PC-3 (cell line): Measurements from ENCODE around the gene VASN. TPM values are rescaled to one million over a fixed set of nuclear protein-coding genes. Genes with fewer than 3 reads are reported as not detected.

ENCODE experiments used
- ATAC-seq: fragments of 200-7000 bp; cut with Tn5 transposase; 2 replicates; pipeline ENCODE4 v1.9.1; 2020; ENCODE audit warnings: mild to moderate bottlenecking, moderate library complexity
- BruUV-seq: library from RNA; stranded (reverse); fragments of 400-500 nt; replicated peaks from 2 replicates; lab custom pipeline; 2021; lab: Mats Ljungman, UMichigan
- CTCF ChIA-PET: fragments of 300-600 bp; sonication (Branson Sonifier 250); formaldehyde crosslinking; loops from one replicate; lab custom pipeline; 2022; ENCODE audit warnings: antibody characterized with exemption; lab: Charles Lee
- POLR2A ChIA-PET: fragments of 300-600 bp; sonication (Branson Sonifier 250); formaldehyde crosslinking; loops from one replicate; lab custom pipeline; 2022; ENCODE audit warnings: antibody characterized with exemption; ENCODE audit not compliant: unreplicated experiment; lab: Charles Lee
- DNase-seq: peaks from one replicate; pipeline ENCODE4 v3.0.0-alpha.2; 2015
- H2AFZ ChIP-seq: fragments of 300-600 bp; sonication (generic); 2 replicates; pipeline ENCODE4 v1.6.0; 2016; ENCODE audit warnings: antibody characterized with exemption, low read length
- H3F3A ChIP-seq: fragments of 300-600 bp; sonication (generic); one replicate; pipeline ENCODE4 v1.6.0; 2017; ENCODE audit warnings: antibody characterized with exemption, low read length, control low read depth, mild to moderate bottlenecking; ENCODE audit not compliant: unreplicated experiment
- H3K27ac ChIP-seq: fragments of 300-600 bp; sonication (generic); 2 replicates; pipeline ENCODE4 v1.5.1; 2016; ENCODE audit warnings: mild to moderate bottlenecking, low read length
- H3K27me3 ChIP-seq: fragments of 300-600 bp; sonication (generic); 2 replicates; pipeline ENCODE4 v1.6.1; 2016; ENCODE audit warnings: low read length, mixed read lengths
- H3K36me3 ChIP-seq: fragments of 300-600 bp; sonication (generic); 2 replicates; pipeline ENCODE4 v1.6.1; 2016; ENCODE audit warnings: low read depth, mixed run types, low read length, mixed read lengths
- H3K4me1 ChIP-seq: fragments of 300-600 bp; sonication (generic); 2 replicates; pipeline ENCODE4 v1.5.1; 2016; ENCODE audit warnings: low read length; ENCODE audit not compliant: insufficient read depth
- H3K4me2 ChIP-seq: fragments of 300-600 bp; sonication (generic); 2 replicates; pipeline ENCODE4 v1.6.0; 2016; ENCODE audit warnings: low read length
- H3K4me3 ChIP-seq: fragments of 300-600 bp; sonication (generic); 2 replicates; pipeline ENCODE4 v1.5.1; 2016; ENCODE audit warnings: mild to moderate bottlenecking, low read length, mixed read lengths
- H3K79me2 ChIP-seq: fragments of 300-600 bp; sonication (generic); 2 replicates; pipeline ENCODE4 v1.6.1; 2017; ENCODE audit warnings: low read length, mixed read lengths
- H3K9ac ChIP-seq: fragments of 300-600 bp; sonication (generic); 2 replicates; pipeline ENCODE4 v1.6.0; 2016; ENCODE audit warnings: mild to moderate bottlenecking, low read length
- H3K9me2 ChIP-seq: fragments of 300-600 bp; sonication (generic); replicated peaks from 2 replicates; pipeline ENCODE4 v1.6.1; 2016; ENCODE audit warnings: mixed run types, low read length, mixed read lengths
- H3K9me3 ChIP-seq: fragments of 300-600 bp; sonication (generic); 2 replicates; pipeline ENCODE4 v1.6.1; 2016; ENCODE audit warnings: low read length, mixed read lengths
- H4K20me1 ChIP-seq: fragments of 300-600 bp; sonication (generic); 2 replicates; pipeline ENCODE4 v1.6.1; 2016; ENCODE audit warnings: low read length, mixed read lengths
- CTCF ChIP-seq: fragments of 300-600 bp; sonication (generic); conservative IDR thresholded peaks from 2 replicates; pipeline ENCODE4 v1.5.1; 2017; ENCODE audit warnings: antibody characterized with exemption, low read depth, mild to moderate bottlenecking, low read length
- EZH2 ChIP-seq: fragments of 300-600 bp; sonication (generic); IDR thresholded peaks from one replicate; pipeline ENCODE4 v1.6.1; 2017; ENCODE audit warnings: antibody characterized with exemption, mild to moderate bottlenecking, low read length; ENCODE audit not compliant: unreplicated experiment
- EZH2phosphoT487 ChIP-seq: fragments of 300-600 bp; sonication (generic); IDR thresholded peaks from 2 replicates; pipeline ENCODE4 v1.6.1; 2018; ENCODE audit warnings: mild to moderate bottlenecking, antibody characterized with exemption, low read length, borderline replicate concordance
- intact Hi-C: fragments of 100-400 bp; cut with micrococcal nuclease; formaldehyde crosslinking; loops from 2 replicates; pipeline ENCODE4 v1.9.0; 2023
- total RNA-seq: library from RNA; depleted of rRNA; stranded (reverse); fragments of >200 nt; gene quantifications from 2 replicates; pipeline ENCODE4 v1.2.3, GENCODE V29; 2014

Gene VASN
- total RNA-seq, 1 experiment from 2014 or later = 12.2 TPM

DNA sequence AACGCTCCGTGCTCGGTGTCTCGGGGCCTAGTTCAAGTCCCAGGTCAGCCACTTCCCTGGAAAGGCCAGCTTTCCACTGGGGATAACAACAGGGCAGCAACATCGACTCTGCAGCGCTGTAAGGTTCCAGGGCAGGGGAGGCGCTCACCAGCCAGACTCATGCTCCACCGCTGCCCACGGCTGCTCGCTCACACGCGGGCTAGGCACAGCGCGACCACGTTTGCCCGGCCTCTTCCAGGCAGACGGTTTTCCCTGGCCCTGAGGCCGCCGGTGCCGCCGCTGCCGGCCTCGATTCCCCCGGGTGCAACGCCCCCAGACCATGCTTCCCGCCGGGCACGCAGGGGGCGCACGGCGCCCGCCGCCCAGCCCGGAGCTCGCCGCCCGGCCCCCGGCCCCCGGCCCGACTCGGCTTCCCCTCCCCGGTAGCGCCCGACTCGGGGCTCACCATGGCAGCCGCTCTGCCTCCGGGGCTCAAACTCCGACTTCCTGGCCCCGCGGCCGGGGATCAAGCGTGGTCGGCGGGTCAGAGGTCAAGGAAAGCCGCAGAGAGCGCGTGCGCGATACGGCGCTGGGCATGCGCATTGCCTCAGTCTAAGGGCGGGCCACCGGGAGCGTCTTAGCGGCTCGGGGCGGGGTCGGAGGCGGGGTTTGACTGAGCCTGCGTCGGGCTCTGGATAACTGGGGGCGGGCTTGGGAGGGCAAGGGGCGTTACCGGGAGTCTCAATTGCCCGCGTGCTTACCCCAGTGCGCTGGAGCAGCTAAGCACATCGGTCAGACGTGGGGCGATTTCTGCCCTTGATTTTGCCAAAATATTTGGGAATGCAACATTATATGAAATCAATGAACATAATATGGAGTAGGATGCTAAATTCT, 20.6 kb upstream of the VASN start, which contains the start of gene PAM16:
PAM16 (minus strand) TSS at position 535 of the 873 bp plus-strand sequence; CDS start at position 448, 87 bp downstream.
- Histone ChIP-seq H3K79me2 (peaks cover 50% of the 10 kb centered on the region), H3K27me3 (no peaks in the 10 kb centered on the region), H3K27ac (peak within 1 kb of the TSS; percentile 64), H3K4me1 (peaks cover 7% of the 10 kb centered on the region; the same call in 1 of the 2 replicates), H2AFZ (peak within 1 kb of the TSS; percentile 77; the same call in 1 of the 2 replicates), H3K4me3 (peak within 1 kb of the TSS; percentile 89), H3K9me2 (no peaks in the 10 kb centered on the region), H3K9ac (peak within 1 kb of the TSS; percentile 93), H3F3A (no peaks in the 10 kb centered on the region), H3K9me3 (no peaks in the 10 kb centered on the region), H3K36me3 (no peaks in the 10 kb centered on the region), H3K4me2 (peak within 1 kb of the TSS; percentile 84), H4K20me1 (0 out of 2 replicates have a peak, but pooled peaks cover 4% of the 10 kb centered on the region)
- ATAC-seq (peak; percentile 93), DNase-seq (peak; percentile 90)
- TF ChIP-seq EZH2 (no peak), CTCF (no peak), EZH2phosphoT487 (no peak)
- intact Hi-C loops = no loop called here
- ChIA-PET POLR2A (no interaction called here), CTCF (interaction anchor here (0.6 to 1.2 kb wide), 3 partner anchors 9 to 62 kb away, joined by 3 to 10 read pairs (median 3); no protein-coding TSS in a partner anchor)
- BruUV-seq = no TSS peak

DNA sequence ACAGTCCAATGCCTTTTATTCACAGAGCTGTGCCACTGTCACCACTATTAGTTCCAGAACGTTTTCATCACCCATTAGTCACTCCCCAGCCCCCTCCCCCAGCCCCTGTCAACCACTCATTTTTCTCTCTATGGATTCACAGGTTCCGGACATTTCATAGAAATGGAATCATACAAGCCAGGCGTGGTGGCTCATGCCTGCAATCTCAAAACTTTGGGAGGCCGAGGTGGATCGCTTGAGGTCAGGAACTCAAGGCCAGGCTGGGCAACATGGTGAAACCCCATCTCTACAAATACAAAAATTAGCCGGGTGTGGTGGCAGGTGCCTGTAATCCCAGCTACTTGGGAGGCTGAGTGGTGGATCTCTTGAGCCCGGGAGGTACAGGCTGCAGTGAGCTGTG, 19.8 kb upstream of the VASN start:
- Histone ChIP-seq H3K4me1 (peaks cover 7% of the 10 kb centered on the region; the same call in 1 of the 2 replicates), H3K9me3 (no peaks in the 10 kb centered on the region), H3K27ac (peak overlapping the region; percentile 64), H3K79me2 (peaks cover 42% of the 10 kb centered on the region), H2AFZ (peak overlapping the region; percentile 43; the same call in 1 of the 2 replicates), H3K4me2 (peak overlapping the region; percentile 84), H3K9me2 (no peaks in the 10 kb centered on the region), H3F3A (no peaks in the 10 kb centered on the region), H3K4me3 (peak overlapping the region; percentile 89), H4K20me1 (no peaks in the 10 kb centered on the region), H3K36me3 (no peaks in the 10 kb centered on the region), H3K9ac (no peak overlapping the region), H3K27me3 (no peaks in the 10 kb centered on the region)
- intact Hi-C loops = no loop called here
- BruUV-seq = no TSS peak
- TF ChIP-seq CTCF = no peak
- TF ChIP-seq EZH2 = no peak
- no peak for TF ChIP-seq EZH2phosphoT487
- peak; percentile 54 for ATAC-seq
- ChIA-PET POLR2A (no interaction called here), CTCF (interaction anchor here (0.6 to 1.2 kb wide), 4 partner anchors 51 to 63 kb away, joined by 3 to 10 read pairs (median 3); no protein-coding TSS in a partner anchor)
- peak; percentile 62 for DNase-seq
